Lung (tissue), 12 donors: ENCODE results near the gene JADE3. TPM values are rescaled to one million over a fixed set of nuclear protein-coding genes. Genes with fewer than 3 reads are reported as not detected.
"Not testable (repeated sequence)": the region's sequence is repeated elsewhere in the genome, so short reads cannot be mapped to it uniquely, and the experiment has no call there.

ENCODE experiments used
- ATAC-seq: fragments of 200-7000 bp; cut with Tn5 transposase; one replicate; pipeline ENCODE4 v1.9.1; 2020; ENCODE audit warnings: moderate number of reproducible peaks; ENCODE audit not compliant: insufficient read depth, low FRiP score
- DNase-seq, 3 donors: peaks; one replicate each; pipeline ENCODE4 v3.0.0-alpha.2; 2013 to 2017
- H3K27ac ChIP-seq, 2 donors: one replicate each; pipeline ENCODE4 v1.5.1; 2013; ENCODE audit warnings: mild to moderate bottlenecking in 2 of 2, moderate library complexity in 2 of 2, control low read depth in 1 of 2, inconsistent platforms in 1 of 2, low read depth in 1 of 2, low read length in 1 of 2
- H3K27me3 ChIP-seq, 3 donors: one replicate each; pipeline ENCODE4 v1.5.1; 2013; ENCODE audit warnings: low read length in 2 of 3; ENCODE audit not compliant: control insufficient read depth in 3 of 3, insufficient read depth in 3 of 3
- H3K36me3 ChIP-seq, 4 donors: one replicate each; pipeline ENCODE4 v1.5.1; 2013; ENCODE audit warnings: low read length in 4 of 4, mild to moderate bottlenecking in 1 of 4, moderate library complexity in 1 of 4; ENCODE audit not compliant: control insufficient read depth in 4 of 4, insufficient read depth in 4 of 4
- H3K4me1 ChIP-seq, 5 donors: one replicate each; pipeline ENCODE4 v1.5.1; 2013; ENCODE audit warnings: low read length in 5 of 5, mild to moderate bottlenecking in 2 of 5, moderate library complexity in 1 of 5; ENCODE audit not compliant: control insufficient read depth in 5 of 5, insufficient read depth in 5 of 5
- H3K4me3 ChIP-seq: one replicate; pipeline ENCODE4 v1.5.1; 2013; ENCODE audit warnings: mild to moderate bottlenecking, control low read depth, moderate library complexity
- H3K9ac ChIP-seq, 2 donors: one replicate each; pipeline ENCODE4 v1.5.1; 2013; ENCODE audit warnings: low read length in 2 of 2, control low read depth in 1 of 2; ENCODE audit not compliant: insufficient read depth in 1 of 2
- H3K9me3 ChIP-seq, 4 donors: one replicate each; pipeline ENCODE4 v1.5.1; 2013; ENCODE audit warnings: low read length in 3 of 4, mild to moderate bottlenecking in 1 of 4, moderate library complexity in 1 of 4; ENCODE audit not compliant: control insufficient read depth in 4 of 4, insufficient read depth in 3 of 4
- WGBS, 2 donors: extraction: QIAGEN DNeasy Blood & Tissue Kit; methylation state at CpG; one replicate each; pipeline ENCODE4 v1.1.7; 2013; 5-methylcytosine and 5-hydroxymethylcytosine counted together
- polyA plus RNA-seq, 2 donors: library from polyadenylated mRNA; stranded (reverse); fragments of 200-250 nt; gene quantifications; one replicate each; pipeline ENCODE4 v1.2.1, GENCODE V29; 2013
- total RNA-seq, 2 donors: library from RNA; depleted of rRNA in 1 of 2; stranded (reverse); fragments of >200 nt in 1 of 2; gene quantifications; one replicate each; pipeline ENCODE4 v1.2.1, GENCODE V29; 2014 to 2021
- TF ChIP-seq, protein P1 (sequence below): IDR thresholded peaks from 2 replicates; pipeline ENCODE4 v1.5.1; 2012; ENCODE audit warnings: mild to moderate bottlenecking; ENCODE audit errors: control extremely low read depth, extremely low read depth
- donor health status: control.
- donor health status: control.
- donor health status: Bipolar disorder and iron deficiency.
- donor health status: healthy.
- donor health status: DM: yes; HTN: yes; CAD: no.

The JADE3 gene
- total and polyA plus RNA-seq, 4 donors, result 2.9 to 13.9 (median 5.8) TPM

DNA sequence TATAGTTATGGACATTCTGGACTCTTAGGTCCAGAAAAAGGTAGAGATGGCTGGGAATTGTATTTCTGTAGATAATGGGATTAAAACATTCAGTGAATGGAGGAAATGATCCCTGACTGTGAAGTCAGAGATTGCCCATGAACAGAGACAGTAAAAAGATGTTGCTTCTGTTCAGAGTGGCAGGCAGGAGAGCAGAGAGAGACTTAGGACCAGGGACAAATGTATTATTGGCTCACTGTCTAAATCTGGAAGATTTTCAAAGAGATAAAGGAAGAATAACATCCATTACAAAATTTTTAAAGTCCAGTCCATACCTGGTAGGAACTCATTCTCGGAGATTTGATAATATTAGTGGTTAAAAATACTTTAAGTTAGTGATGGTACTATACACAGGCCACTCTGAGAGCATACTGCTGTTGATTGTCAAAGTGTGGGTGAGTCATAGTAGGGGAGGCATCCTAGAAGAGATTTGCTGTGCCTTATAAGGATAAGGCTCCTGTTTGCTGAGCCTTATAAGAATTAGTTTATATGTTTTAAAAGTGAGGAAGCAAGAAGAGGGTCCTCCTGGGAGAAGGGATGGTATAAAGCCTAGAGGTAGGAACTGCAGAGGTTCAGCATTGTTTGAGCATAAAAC lies 53.0 kb downstream of the JADE3 start:
- H3K27me3 ChIP-seq, result peaks cover 0 to 28% (median 14%) of the 10 kb centered on the region in 3 donors
- WGBS, 2 donors, result 51 to 88% methylated on average over 1 of the region's 1 CpG
- DNase-seq (no peak), ATAC-seq (no peak)
- TF ChIP-seq, protein P1, sequence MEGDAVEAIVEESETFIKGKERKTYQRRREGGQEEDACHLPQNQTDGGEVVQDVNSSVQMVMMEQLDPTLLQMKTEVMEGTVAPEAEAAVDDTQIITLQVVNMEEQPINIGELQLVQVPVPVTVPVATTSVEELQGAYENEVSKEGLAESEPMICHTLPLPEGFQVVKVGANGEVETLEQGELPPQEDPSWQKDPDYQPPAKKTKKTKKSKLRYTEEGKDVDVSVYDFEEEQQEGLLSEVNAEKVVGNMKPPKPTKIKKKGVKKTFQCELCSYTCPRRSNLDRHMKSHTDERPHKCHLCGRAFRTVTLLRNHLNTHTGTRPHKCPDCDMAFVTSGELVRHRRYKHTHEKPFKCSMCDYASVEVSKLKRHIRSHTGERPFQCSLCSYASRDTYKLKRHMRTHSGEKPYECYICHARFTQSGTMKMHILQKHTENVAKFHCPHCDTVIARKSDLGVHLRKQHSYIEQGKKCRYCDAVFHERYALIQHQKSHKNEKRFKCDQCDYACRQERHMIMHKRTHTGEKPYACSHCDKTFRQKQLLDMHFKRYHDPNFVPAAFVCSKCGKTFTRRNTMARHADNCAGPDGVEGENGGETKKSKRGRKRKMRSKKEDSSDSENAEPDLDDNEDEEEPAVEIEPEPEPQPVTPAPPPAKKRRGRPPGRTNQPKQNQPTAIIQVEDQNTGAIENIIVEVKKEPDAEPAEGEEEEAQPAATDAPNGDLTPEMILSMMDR, result no peak
- no peak overlapping the region for H3K4me3 ChIP-seq
- no peak overlapping the region for H3K27ac ChIP-seq
- H3K9ac ChIP-seq, result no peak overlapping the region
- H3K36me3 ChIP-seq, result no peaks in the 10 kb centered on the region
- H3K4me1 ChIP-seq, result peaks cover 0 to 5% (median 0%) of the 10 kb centered on the region in 5 donors
- peaks cover 0 to 3% (median 0%) of the 10 kb centered on the region in 4 donors for H3K9me3 ChIP-seq

GRCh38 chrX:46967547-46967946 lies 55.3 kb downstream of the JADE3 start:
- Histone ChIP-seq H3K36me3 (no peaks in the 10 kb centered on the region), H3K4me1 (peaks cover 0 to 2% (median 0%) of the 10 kb centered on the region in 5 donors), H3K27ac (no peak overlapping the region), H3K9me3 (peaks cover 0 to 3% (median 0%) of the 10 kb centered on the region in 4 donors), H3K9ac (no peak overlapping the region), H3K4me3 (no peak overlapping the region), H3K27me3 (peaks cover 0 to 25% (median 7%) of the 10 kb centered on the region in 3 donors)
- ATAC-seq (no peak), DNase-seq (no peak)
- WGBS, 2 donors, result 60 to 82% methylated on average over 4 of the region's 4 CpGs
- TF ChIP-seq, protein P1, result no peak

DNA sequence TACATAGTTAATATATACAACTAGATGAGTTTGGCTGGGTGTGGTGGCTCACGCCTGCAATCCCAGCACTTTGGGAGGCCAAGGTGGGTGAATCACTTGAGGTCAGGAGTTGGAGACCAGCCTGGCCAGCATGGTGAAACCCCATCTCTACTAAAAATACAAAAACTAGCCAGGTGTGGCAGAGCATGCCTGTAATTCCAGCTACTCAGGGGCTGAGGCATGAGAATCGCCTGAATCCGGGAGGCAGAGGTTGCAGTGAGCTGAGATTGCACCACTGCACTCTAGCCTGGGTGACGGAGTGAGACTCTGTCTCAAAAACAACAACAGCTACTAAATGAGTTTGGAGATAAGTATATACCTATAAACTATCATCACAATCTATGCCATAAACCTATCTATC lies 64.8 kb downstream of the JADE3 start:
- not testable (repeated sequence) for DNase-seq, ATAC-seq, H3K4me3 ChIP-seq, H3K4me1 ChIP-seq, H3K36me3 ChIP-seq, H3K9ac ChIP-seq, H3K9me3 ChIP-seq, H3K27ac ChIP-seq
- 86 to 100% methylated on average over 4 of the region's 4 CpGs for WGBS, 2 donors
- H3K27me3 ChIP-seq, result peaks cover 0 to 14% (median 9%) of the 10 kb centered on the region in 3 donors

GRCh38 chrX:46978341-46979291 lies 66.4 kb downstream of the JADE3 start:
- DNase-seq (peak; percentile 23 to 46 (median 32)), ATAC-seq (peak; percentile 62)
- H3K36me3 ChIP-seq, result no peaks in the 10 kb centered on the region
- 70 to 90% methylated on average over 8 of the region's 8 CpGs for WGBS, 2 donors
- H3K9me3 ChIP-seq, result peaks cover 0 to 3% (median 0%) of the 10 kb centered on the region in 4 donors
- no peaks in the 10 kb centered on the region for H3K4me1 ChIP-seq
- H3K4me3 ChIP-seq, result no peak overlapping the region
- H3K27ac ChIP-seq, result no peak overlapping the region
- no peak overlapping the region for H3K9ac ChIP-seq
- TF ChIP-seq, protein P1, result peak; percentile 46
- peaks cover 0 to 14% (median 9%) of the 10 kb centered on the region in 3 donors for H3K27me3 ChIP-seq
